ENCODE data around the gene WDR74.

- TF ChIP-seq CTCF (IDR thresholded peaks at IDR 0.05) = no peak
- no peak for TF ChIP-seq POLR2A (IDR thresholded peaks at IDR 0.05)
These were observed 38.3 kb downstream of the WDR74 start for GRCh38 chr11:62801071-62801470.
